ENCODE data around the gene KLHL35. TPM values are rescaled to one million over a fixed set of nuclear protein-coding genes. Genes with fewer than 3 reads are reported as not detected.

KLHL35 gene
- total RNA-seq, 2 experiments from 2014 or later: 0.21 TPM; not detected in 1

DNA sequence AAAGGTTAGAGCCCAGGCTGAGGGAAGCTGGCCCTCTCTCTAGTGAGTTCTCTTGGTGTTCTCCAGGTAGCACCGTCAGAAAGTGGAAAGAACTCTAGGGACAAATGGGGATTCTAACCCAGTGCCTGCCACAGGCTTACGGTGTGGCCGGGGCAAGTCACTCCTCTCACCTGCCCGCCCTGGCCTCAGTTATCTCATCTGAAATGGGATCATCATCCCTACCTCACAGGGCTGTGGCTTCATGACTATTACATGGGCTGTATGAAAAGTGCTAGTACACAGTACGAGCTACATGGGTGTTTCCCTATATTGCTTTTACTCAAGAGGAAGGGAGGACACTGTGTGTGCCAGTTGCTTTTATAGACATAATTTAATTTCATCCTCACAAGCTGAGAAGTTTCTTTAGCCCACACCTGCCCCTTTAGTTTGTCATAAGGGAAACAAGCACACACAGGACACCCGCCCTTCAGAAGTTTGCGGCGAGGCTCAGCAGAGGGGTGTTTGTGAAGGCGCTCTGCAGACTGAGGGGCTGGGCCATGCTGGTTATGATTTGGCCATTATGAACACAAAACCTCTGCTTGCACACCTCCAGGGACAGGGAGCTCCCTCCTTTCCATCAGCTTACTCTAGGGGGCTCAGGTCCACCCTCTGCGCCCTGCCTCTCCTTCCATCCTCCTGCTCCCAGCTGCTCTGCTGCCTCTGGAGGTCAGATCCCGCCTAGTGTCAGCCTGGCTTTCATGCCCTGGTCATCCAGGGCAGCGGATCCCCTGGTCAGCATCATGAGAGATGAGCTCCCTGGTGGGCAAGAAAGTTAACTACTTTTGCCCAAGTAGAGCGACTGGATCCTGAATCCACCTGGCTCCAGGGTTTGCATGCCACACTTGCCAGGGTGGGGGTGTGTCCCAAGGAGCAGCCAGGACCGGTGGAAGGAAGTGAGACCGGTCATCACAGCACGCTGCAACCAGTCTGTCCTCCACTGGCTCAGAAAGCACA, 1.2 kb downstream of the KLHL35 start:
- no peak overlapping the region for H2AFZ ChIP-seq (ENCODE audit: low read length)
- CTCF ChIA-PET (ENCODE audit: unreplicated experiment): interaction anchor here (0.6 kb wide), 1 partner anchor 1196 kb away, joined by 3 read pairs; no protein-coding TSS in a partner anchor

GRCh38 chr11:75430714-75431532, 2.1 kb downstream of the KLHL35 start:
- no peaks in the 10 kb centered on the region for H3K79me2 ChIP-seq (ENCODE audit: insufficient read depth, low read depth, low read length)
- no peak for DNase-seq (ENCODE audit: low spot score)
- H3K4me2 ChIP-seq (ENCODE audit: low read length): no peak overlapping the region
- ChIA-PET POLR2A (interaction anchor here (1.1 kb wide), 1 partner anchor 25 kb away, joined by 3 read pairs; no protein-coding TSS in a partner anchor), CTCF (ENCODE audit: unreplicated experiment) (no interaction called here)
- no peaks in the 10 kb centered on the region for H3K4me1 ChIP-seq (ENCODE audit: insufficient read depth, low read length, poor library complexity, severe bottlenecking)
- no peak overlapping the region for H3K27ac ChIP-seq (ENCODE audit: low read depth, low read length, poor library complexity, severe bottlenecking)
- TF ChIP-seq CTCF (conservative IDR thresholded peaks at IDR 0.05; ENCODE audit: low read length) (no peak), EZH2phosphoT487 (IDR thresholded peaks at IDR 0.05; ENCODE audit: borderline replicate concordance, low read depth, low read length) (no peak)
- no peak overlapping the region for H2AFZ ChIP-seq (ENCODE audit: low read length)
- H3K36me3 ChIP-seq (ENCODE audit: insufficient read depth, low read length): no peaks in the 10 kb centered on the region
- no peaks in the 10 kb centered on the region for H3K9me2 ChIP-seq (ENCODE audit: insufficient read depth, low read length)
- no peaks in the 10 kb centered on the region for H4K20me1 ChIP-seq (ENCODE audit: insufficient read depth, low read length)
- intact Hi-C loops (cut with micrococcal nuclease; ENCODE audit: unreplicated experiment): no loop called here
- no peaks in the 10 kb centered on the region for H3K9me3 ChIP-seq (ENCODE audit: low read length)
- no peak overlapping the region for H3K4me3 ChIP-seq (ENCODE audit: low read depth, low read length, poor library complexity, severe bottlenecking)
- BruUV-seq (replicated peaks): no TSS peak

More for the DNA sequence above, 1.2 kb downstream of the KLHL35 start:
- intact Hi-C loops (cut with micrococcal nuclease; ENCODE audit: unreplicated experiment): no loop called here
- Histone ChIP-seq H3K36me3 (ENCODE audit: insufficient read depth, low read length) (no peaks in the 10 kb centered on the region), H3K4me3 (ENCODE audit: low read depth, low read length, poor library complexity, severe bottlenecking) (no peak overlapping the region), H3K79me2 (ENCODE audit: insufficient read depth, low read depth, low read length) (no peaks in the 10 kb centered on the region), H4K20me1 (ENCODE audit: insufficient read depth, low read length) (no peaks in the 10 kb centered on the region), H3K4me2 (ENCODE audit: low read length) (no peak overlapping the region), H3K9me3 (ENCODE audit: low read length) (no peaks in the 10 kb centered on the region), H3K9me2 (ENCODE audit: insufficient read depth, low read length) (no peaks in the 10 kb centered on the region), H3K4me1 (ENCODE audit: insufficient read depth, low read length, poor library complexity, severe bottlenecking) (no peaks in the 10 kb centered on the region), H3K27ac (ENCODE audit: low read depth, low read length, poor library complexity, severe bottlenecking) (no peak overlapping the region)
- TF ChIP-seq CTCF (conservative IDR thresholded peaks at IDR 0.05; ENCODE audit: low read length) (no peak), EZH2phosphoT487 (IDR thresholded peaks at IDR 0.05; ENCODE audit: borderline replicate concordance, low read depth, low read length) (no peak)
- no peak for DNase-seq (ENCODE audit: low spot score)
- POLR2A ChIA-PET: interaction anchor here (1.1 kb wide), 1 partner anchor 26 kb away, joined by 3 read pairs; no protein-coding TSS in a partner anchor
- no TSS peak for BruUV-seq (replicated peaks)
